IPS DF 4.7 (cell line): ENCODE measurements around the gene FAM151B.

Source experiments
- DNase-seq: peaks from one replicate; pipeline ENCODE4 v3.0.0-alpha.2; 2013; ENCODE audit warnings: low spot score; ENCODE audit errors: extremely low read depth

FAM151B gene

DNA sequence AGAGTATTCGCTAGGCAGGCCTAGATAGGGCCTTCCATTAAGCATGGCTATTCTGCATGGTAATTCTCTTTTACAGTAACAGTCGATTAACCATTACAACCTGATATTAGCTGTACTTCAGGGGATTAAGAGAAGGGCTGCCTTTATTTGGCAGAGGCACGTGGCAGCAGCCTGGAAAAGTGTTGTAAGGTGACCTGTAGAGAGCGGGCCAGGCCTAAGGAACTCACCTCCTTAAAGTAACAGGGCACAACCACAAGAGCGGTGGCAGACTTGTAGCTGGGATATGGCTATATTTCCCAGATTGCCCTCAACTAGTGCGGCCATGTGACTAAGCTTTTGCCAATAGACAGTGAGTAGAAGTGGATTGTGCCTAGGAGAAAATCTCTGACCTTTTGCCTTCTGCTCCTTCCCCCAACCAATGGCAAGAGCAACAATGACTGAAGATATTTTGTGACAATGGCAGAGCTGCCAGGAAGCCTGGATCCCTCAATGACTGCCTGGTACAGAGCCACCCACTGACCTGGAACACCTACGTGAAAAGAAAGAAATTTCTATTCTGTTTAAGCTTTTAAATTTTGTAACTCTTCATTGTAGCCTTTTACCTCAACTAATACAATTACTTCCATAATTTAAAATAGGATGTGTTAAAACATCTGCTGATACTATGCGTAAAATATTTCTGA, 101.1 kb downstream of the FAM151B start:
- no peak for DNase-seq

GRCh38 chr5:80590766-80591165, 102.9 kb downstream of the FAM151B start:
- no peak for DNase-seq

DNA sequence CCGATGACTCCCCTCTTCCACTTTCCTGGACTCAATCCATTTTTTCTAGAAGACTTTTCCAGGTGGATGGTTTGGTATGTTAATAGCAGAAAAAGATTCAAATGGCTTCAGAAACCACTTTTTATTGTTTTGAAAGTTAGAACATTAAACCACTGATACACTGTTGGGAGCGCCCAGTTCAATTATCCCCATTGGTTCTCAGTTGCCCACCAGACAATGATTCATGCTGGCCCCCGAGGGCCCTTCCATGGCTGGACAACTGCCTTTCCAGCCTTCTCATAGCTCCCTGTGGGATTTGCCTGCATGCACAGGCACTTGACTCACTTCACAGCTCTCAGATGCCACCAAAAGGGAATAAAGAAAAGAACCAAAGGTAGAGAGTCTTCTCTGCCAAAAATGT, 103.5 kb downstream of the FAM151B start:
- no peak for DNase-seq

DNA sequence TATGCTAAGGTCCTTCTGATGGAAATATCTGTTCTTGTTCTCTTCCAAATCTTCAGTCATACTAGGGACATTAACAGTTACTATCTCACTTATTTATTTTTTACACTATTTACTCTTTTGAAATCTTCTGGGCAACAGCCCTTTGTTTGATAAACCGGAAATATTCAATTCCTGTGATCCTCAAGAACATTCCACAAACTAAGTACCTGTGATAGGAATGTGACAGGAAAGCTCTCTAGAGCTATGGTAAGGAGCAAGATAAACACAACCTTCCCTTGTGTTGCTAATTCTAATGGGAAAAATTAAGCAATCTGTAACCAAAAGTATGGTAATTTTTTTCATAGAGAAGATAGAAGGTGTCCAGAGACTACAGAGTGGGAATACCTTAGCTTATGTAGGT, 104.2 kb downstream of the FAM151B start:
- DNase-seq: no peak
